PC-9 (cell line): ENCODE measurements around the gene USP35.

Experiments used
- CTCF ChIP-seq: fragments of 200-600 bp; sonication (generic); conservative IDR thresholded peaks from 2 replicates; pipeline ENCODE4 v1.6.1; 2017; ENCODE audit warnings: mixed run types, antibody characterized with exemption, mild to moderate bottlenecking, moderate library complexity
- EZH2 ChIP-seq: fragments of 200-600 bp; sonication (generic); IDR thresholded peaks from 2 replicates; pipeline ENCODE4 v1.8.0; 2017; ENCODE audit warnings: antibody characterized with exemption, low read depth

DNA sequence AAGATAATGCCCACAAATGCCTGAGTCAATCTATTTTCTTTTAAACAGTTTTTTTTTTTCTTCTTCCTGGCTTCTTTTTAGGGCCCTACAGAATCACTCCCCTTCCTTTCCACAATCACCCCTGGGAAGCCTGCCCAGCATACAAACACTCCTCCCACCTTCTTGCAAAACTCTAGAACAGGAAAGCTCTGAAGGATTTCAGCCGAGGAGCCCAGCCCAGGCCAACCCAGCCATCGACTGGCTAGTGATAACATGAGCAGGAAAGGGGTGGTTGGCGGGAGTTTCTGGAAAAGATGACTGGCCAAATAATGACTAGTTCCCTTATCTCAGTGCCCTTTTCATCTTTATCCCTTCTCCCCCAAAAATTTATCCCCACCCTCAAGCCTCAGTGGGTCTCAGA, 68.2 kb downstream of the USP35 start:
- TF ChIP-seq EZH2 (no peak), CTCF (no peak)
